ENCODE data around the gene SUN5.

The SUN5 gene

GRCh38 chr20:32983459-32984112 is 20.6 kb downstream of the SUN5 start:
- no peak for TF ChIP-seq CTCF (IDR thresholded peaks at IDR 0.05; ENCODE audit: insufficient read depth, low read length, poor library complexity, severe bottlenecking)

GRCh38 chr20:32982617-32983458 is 21.4 kb downstream of the SUN5 start:
- no peak for TF ChIP-seq CTCF (IDR thresholded peaks at IDR 0.05; ENCODE audit: insufficient read depth, low read length, poor library complexity, severe bottlenecking)
- H3K36me3 ChIP-seq (ENCODE audit: control insufficient read depth, insufficient read depth, low read length) = no peaks in the 10 kb centered on the region
- H3K27me3 ChIP-seq (replicated peaks; ENCODE audit: control insufficient read depth, insufficient read depth, low read length) = no peaks in the 10 kb centered on the region; the same call in 1 of the 2 replicates
- H3K4me3 ChIP-seq (replicated peaks; ENCODE audit: low read depth, low read length) = no peak overlapping the region
- DNase-seq (ENCODE audit: extremely low read depth, insufficient read length) = no peak

More at GRCh38 chr20:32983459-32984112, 20.6 kb downstream of the SUN5 start:
- no peak for DNase-seq (ENCODE audit: extremely low read depth, insufficient read length)
- Histone ChIP-seq H3K4me3 (replicated peaks; ENCODE audit: low read depth, low read length) (no peak overlapping the region), H3K27me3 (replicated peaks; ENCODE audit: control insufficient read depth, insufficient read depth, low read length) (no peaks in the 10 kb centered on the region; the same call in 1 of the 2 replicates), H3K36me3 (ENCODE audit: control insufficient read depth, insufficient read depth, low read length) (no peaks in the 10 kb centered on the region)

- DNase-seq (ENCODE audit: extremely low read depth, insufficient read length) = no peak
- Histone ChIP-seq H3K27me3 (replicated peaks; ENCODE audit: control insufficient read depth, insufficient read depth, low read length) (no peaks in the 10 kb centered on the region), H3K36me3 (ENCODE audit: control insufficient read depth, insufficient read depth, low read length) (no peaks in the 10 kb centered on the region), H3K4me3 (replicated peaks; ENCODE audit: low read depth, low read length) (no peak overlapping the region)
- TF ChIP-seq CTCF (IDR thresholded peaks at IDR 0.05; ENCODE audit: insufficient read depth, low read length, poor library complexity, severe bottlenecking) = no peak
Measured at GRCh38 chr20:32980990-32981389, 23.2 kb downstream of the SUN5 start.

GRCh38 chr20:32980131-32980941 is 23.9 kb downstream of the SUN5 start:
- no peaks in the 10 kb centered on the region for H3K36me3 ChIP-seq (ENCODE audit: control insufficient read depth, insufficient read depth, low read length)
- TF ChIP-seq CTCF (IDR thresholded peaks at IDR 0.05; ENCODE audit: insufficient read depth, low read length, poor library complexity, severe bottlenecking) = no peak

GRCh38 chr20:32979201-32979998 is 24.8 kb downstream of the SUN5 start:
- TF ChIP-seq CTCF (IDR thresholded peaks at IDR 0.05; ENCODE audit: insufficient read depth, low read length, poor library complexity, severe bottlenecking) = no peak
- DNase-seq (ENCODE audit: extremely low read depth, insufficient read length) = no peak

More at GRCh38 chr20:32980131-32980941, 23.9 kb downstream of the SUN5 start:
- Histone ChIP-seq H3K4me3 (replicated peaks; ENCODE audit: low read depth, low read length) (no peak overlapping the region), H3K27me3 (replicated peaks; ENCODE audit: control insufficient read depth, insufficient read depth, low read length) (no peaks in the 10 kb centered on the region)
- DNase-seq (ENCODE audit: extremely low read depth, insufficient read length) = no peak

More at GRCh38 chr20:32979201-32979998, 24.8 kb downstream of the SUN5 start:
- H3K36me3 ChIP-seq (ENCODE audit: control insufficient read depth, insufficient read depth, low read length) = no peaks in the 10 kb centered on the region
- no peaks in the 10 kb centered on the region for H3K27me3 ChIP-seq (replicated peaks; ENCODE audit: control insufficient read depth, insufficient read depth, low read length)
- H3K4me3 ChIP-seq (replicated peaks; ENCODE audit: low read depth, low read length) = no peak overlapping the region

Measured in GM06990 (cell line).